Germinal center (tissue), 1 donor: ENCODE measurements around the gene PCDHA13.
A peak's percentile ranks its signal among the peaks of the same experiment; 100 is the strongest.
"Not testable (repeated sequence)": the region's sequence is repeated elsewhere in the genome, so short reads cannot be mapped to it uniquely, and the experiment has no call there.

Source experiments
- DNase-seq: peaks from one replicate; pipeline ENCODE4 v3.0.0; 2012; ENCODE audit warnings: mixed read lengths, low spot score

Gene PCDHA13

DNA sequence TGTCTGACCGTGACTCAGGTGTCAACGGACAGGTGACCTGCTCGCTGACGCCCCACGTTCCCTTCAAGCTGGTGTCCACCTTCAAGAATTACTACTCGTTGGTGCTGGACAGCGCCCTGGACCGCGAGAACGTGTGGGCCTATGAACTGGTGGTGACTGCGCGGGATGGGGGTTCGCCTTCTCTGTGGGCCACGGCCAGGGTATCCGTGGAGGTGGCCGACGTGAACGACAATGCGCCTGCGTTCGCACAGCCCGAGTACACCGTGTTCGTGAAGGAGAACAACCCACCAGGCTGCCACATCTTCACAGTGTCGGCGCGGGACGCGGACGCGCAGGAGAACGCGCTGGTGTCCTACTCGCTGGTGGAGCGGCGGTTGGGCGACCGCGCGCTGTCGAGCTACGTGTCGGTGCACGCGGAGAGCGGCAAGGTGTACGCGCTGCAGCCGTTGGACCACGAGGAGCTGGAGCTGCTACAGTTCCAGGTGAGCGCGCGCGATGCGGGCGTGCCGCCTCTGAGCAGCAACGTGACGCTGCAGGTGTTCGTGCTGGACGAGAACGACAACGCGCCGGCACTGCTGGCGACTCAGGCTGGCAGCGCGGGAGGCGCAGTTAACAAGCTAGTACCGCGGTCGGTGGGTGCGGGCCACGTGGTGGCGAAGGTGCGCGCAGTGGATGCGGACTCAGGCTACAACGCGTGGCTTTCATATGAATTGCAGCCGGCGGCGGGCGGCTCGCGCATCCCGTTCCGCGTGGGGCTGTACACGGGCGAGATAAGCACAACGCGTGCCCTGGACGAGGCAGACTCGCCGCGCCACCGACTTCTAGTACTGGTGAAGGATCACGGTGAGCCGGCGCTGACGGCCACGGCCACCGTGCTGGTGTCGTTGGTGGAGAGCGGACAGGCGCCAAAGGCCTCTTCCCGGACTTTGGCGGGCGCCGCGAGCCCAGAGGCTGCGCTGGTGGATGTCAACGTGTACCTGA lies 11.4 kb upstream of the PCDHA13 start:
- DNase-seq = no peak

DNA sequence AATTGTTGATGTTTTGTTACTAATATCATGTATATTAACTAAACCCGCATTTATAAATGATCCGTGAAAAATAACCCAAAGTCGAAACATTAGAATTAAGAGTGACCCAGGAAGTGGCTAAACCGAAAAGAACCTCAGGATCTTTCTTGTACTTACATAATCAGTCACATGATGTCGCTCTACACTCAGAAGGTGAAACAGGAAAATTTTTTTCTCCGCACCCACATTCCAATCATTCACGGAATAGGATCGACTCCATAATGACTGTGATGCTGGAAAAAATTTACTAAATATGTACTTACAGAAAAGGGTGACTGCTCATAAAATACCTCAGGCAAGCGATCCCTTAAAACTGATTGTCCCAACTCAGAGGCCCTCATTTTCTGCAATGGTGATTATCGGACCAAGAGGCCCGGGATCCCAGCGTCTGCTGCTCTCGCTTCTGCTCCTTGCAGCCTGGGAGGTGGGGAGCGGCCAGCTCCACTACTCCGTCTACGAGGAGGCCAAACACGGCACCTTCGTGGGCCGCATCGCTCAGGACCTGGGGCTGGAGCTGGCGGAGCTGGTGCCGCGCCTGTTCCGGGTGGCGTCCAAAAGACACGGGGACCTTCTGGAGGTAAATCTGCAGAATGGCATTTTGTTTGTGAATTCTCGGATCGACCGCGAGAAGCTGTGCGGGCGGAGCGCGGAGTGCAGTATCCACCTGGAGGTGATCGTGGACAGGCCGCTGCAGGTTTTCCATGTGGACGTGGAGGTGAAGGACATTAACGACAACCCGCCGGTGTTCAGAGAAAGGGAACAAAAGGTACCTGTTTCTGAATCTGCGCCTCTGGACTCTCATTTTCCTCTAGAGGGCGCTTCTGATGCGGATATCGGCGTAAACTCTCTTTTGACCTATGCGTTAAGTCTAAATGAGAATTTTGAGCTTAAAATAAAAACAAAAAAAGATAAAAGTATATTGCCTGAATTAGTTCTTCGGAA lies 6.5 kb upstream of the PCDHA13 start, which contains the start of gene PCDHA12:
TSS of gene PCDHA12 (plus strand) at position 224 of the 981 bp plus-strand sequence. CDS start at position 389, 165 bp downstream.
- no peak for DNase-seq

DNA sequence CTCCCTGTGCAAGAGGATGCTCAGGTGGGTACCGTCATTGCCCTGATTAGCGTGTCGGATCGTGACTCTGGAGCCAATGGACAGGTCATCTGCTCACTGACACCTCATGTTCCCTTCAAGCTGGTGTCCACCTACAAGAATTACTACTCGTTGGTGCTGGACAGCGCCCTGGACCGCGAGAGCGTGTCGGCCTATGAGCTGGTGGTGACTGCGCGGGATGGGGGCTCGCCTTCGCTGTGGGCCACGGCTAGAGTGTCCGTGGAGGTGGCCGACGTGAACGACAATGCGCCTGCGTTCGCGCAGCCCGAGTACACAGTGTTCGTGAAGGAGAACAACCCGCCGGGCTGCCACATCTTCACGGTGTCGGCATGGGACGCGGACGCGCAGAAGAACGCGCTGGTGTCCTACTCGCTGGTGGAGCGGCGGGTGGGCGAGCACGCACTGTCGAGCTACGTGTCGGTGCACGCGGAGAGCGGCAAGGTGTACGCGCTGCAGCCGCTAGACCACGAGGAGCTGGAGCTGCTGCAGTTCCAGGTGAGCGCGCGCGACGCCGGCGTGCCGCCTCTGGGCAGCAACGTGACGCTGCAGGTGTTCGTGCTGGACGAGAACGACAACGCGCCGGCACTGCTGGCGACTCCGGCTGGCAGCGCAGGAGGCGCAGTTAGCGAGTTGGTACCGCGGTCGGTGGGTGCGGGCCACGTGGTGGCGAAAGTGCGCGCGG lies 5.2 kb upstream of the PCDHA13 start:
- DNase-seq = not testable (repeated sequence)

DNA sequence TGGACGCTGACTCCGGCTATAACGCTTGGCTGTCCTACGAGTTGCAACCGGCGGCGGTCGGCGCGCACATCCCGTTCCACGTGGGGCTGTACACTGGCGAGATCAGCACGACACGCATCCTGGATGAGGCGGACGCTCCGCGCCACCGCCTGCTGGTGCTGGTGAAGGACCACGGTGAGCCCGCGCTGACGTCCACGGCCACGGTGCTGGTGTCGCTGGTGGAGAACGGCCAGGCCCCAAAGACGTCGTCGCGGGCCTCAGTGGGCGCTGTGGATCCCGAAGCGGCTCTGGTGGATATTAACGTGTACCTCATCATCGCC lies 4.7 kb upstream of the PCDHA13 start:
- DNase-seq = no peak

DNA sequence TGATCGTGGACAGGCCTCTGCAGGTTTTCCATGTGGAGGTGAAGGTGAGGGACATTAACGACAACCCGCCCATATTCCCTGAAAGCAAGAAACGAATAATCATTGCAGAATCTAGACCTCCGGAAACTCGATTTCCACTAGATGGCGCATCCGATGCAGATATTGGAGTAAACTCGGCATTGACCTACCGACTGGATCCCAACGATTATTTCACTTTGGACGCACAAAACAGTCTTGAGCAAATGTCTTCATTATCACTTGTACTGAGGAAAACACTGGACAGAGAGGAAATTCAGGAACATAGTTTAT lies 621 bp downstream of the PCDHA13 start:
- no peak for DNase-seq

DNA sequence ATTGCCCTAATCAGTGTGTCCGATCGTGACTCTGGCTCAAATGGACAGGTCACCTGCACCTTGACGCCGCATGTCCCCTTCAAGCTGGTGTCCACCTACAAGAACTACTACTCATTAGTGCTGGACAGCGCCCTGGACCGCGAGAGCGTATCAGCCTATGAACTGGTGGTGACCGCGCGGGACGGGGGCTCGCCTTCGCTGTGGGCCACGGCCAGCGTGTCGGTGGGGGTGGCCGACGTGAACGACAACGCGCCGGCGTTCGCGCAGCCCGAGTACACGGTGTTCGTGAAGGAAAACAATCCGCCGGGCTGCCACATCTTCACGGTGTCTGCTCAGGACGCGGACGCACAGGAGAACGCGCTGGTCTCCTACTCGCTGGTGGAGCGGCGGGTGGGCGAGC lies 1.4 kb downstream of the PCDHA13 start:
- DNase-seq = no peak

DNA sequence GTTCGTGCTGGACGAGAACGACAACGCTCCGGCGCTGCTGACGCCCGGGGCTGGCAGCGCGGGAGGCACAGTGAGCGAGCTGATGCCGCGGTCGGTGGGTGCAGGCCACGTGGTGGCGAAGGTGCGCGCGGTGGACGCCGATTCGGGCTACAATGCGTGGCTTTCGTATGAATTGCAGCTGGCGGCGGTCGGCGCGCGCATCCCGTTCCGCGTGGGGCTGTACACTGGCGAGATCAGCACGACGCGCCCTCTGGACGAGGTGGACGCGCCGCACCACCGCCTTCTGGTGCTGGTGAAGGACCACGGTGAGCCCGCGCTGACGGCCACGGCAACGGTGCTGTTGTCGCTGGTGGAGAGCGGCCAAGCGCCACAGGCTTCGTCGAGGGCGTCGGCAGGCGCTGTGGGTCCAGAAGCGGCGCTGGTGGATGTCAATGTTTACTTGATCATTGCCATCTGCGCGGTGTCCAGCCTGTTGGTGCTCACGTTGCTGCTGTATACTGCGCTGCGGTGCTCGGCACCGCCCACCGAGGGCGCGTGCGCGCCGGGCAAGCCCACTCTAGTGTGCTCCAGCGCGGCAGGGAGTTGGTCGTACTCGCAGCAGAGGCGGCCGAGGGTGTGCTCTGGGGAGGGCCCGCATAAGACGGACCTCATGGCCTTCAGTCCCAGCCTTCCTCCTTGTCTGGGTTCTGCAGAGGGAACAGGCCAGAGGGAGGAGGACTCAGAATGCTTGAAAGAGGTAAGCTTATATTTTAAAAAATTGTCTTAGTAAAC lies 2.2 kb downstream of the PCDHA13 start:
- DNase-seq = no peak

DNA sequence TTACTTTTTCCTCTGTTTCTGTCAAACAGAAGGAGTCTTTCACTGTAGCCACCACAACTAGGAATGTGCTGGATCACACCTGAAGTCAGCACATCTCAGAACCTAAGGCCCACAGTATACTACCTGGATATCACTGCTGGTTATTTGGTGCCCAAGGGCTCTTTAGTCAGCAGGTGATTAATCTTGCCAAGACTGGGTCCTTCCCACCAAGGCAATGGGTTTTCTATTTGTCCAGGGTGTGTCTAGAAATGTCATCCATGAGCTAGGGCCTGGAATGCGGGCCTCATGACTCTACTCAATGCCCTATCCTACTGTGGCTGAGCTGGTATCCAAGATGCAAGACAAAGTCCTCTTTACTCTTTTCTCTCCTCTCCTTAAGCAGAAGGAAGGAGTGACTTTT lies 34.4 kb downstream of the PCDHA13 start:
- no peak for DNase-seq

DNA sequence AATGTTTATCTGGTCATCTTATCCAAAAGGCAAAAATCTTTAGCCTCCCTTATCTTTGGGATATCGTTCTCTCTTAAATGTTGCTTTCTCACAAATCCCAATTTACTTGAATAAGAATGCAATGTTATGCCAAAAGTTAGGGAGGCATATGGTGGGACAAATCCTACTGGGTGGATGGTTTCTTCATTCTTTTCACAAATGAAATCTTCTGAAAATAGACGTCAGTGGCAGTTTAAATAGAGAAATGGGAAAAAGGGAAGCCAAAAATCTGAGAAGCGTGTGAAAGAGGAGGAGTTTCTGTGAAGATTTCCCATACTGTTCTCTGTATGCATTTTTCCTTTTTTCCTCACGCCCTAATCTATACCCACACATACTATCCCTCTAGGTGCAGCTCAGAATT lies 41.7 kb downstream of the PCDHA13 start:
- no peak for DNase-seq

DNA sequence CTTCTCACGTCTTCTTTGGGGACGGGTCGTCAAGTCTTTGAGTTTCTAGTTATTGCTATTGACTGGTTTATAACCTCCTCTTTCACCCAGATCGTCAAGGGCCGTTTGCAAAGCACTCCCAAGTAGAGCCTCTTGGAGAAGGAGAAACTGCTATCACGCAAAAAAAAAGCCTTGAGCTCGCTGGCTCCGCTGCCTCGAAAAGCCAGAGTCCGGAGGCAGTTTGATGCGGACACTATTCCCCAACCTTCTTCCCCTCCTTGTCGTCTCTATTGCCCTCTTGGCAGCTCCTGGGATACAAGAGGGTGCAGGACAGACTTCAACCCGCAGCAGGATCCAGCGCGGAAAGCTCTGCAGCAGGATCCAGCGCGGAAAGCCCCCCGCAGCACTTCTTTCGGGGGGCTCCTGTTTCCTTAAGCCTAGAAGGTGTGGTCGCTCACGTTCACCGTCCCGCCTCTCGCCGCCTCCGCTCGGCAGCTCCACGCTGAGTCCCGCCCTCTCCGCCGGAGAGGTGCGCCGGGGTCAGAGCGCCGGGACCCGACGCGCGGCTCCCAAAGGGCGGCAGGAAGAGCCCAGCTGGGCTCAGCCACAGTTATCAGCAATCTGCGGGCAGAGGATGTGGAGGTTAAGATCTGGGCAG lies 44.0 kb downstream of the PCDHA13 start, which contains the start of gene PCDHAC1:
TSS of gene PCDHAC1 (plus strand) at position 494 of the 637 bp plus-strand sequence. CDS start 594 bp downstream, outside the sequence.
- DNase-seq = no peak

DNA sequence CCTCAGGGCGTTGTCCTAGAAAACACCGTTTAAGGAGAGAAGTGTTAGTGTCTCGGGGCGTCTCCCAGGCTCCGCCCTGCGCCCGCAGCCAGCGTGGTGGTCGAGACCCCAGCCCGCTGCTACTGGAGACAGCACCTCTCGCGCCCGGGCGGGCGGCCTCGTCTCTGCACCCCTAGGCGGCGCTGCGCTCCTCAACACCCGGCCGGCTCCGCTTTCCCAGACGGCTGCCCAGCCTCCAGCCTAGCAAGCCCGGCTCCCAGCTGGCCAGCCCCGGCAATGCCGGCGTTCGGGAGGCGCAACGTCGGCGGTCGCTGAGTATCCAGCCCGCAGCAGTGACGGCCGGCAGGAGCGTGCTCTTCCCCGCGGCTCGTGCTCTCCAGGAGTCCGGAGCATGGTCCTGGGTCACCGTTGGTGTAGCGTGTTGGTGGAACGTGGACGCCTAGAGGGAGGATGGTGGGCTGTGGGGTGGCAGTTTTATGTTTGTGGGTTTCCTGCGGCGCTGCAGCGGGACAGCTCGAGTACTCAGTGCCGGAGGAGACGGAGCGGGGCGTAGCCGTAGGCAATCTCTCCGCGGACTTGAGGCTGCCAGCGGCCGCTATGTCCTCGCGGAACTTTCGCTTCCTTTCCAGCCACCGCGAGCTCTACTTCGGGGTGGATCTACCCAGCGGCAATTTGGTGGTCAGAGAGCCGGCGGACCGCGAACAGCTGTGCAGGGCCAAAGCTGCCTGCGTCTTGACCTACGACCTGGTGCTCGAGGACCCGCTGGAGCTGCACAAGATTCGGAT lies 44.7 kb downstream of the PCDHA13 start:
- peak; percentile 23 for DNase-seq

DNA sequence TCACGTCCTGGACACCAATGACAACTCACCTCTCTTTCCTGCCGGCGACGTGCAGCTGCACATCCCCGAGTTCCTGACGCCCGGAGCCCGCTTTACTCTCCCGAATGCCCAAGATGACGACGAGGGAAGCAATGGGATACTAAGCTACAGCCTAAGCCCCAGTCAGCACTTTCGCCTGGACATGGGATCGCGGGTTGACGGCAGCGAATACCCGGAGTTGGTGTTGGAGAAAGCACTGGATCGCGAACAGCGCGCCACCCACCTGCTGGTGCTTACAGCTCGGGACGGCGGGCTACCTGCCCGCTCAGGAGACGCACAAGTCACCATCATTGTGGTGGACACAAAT lies 45.3 kb downstream of the PCDHA13 start:
- DNase-seq = no peak
